Fibroblast of skin of left biceps (primary cell): ENCODE results near the gene REEP5.
"Not testable (repeated sequence)": the region's sequence is repeated elsewhere in the genome, so short reads cannot be mapped to it uniquely, and the experiment has no call there.

Experiments
- DNase-seq, 2 experiments: peaks; one replicate each; pipeline ENCODE4 v3.0.0-alpha.2; 2013; ENCODE audit warnings: low read depth in 2 of 2

The REEP5 gene

DNA sequence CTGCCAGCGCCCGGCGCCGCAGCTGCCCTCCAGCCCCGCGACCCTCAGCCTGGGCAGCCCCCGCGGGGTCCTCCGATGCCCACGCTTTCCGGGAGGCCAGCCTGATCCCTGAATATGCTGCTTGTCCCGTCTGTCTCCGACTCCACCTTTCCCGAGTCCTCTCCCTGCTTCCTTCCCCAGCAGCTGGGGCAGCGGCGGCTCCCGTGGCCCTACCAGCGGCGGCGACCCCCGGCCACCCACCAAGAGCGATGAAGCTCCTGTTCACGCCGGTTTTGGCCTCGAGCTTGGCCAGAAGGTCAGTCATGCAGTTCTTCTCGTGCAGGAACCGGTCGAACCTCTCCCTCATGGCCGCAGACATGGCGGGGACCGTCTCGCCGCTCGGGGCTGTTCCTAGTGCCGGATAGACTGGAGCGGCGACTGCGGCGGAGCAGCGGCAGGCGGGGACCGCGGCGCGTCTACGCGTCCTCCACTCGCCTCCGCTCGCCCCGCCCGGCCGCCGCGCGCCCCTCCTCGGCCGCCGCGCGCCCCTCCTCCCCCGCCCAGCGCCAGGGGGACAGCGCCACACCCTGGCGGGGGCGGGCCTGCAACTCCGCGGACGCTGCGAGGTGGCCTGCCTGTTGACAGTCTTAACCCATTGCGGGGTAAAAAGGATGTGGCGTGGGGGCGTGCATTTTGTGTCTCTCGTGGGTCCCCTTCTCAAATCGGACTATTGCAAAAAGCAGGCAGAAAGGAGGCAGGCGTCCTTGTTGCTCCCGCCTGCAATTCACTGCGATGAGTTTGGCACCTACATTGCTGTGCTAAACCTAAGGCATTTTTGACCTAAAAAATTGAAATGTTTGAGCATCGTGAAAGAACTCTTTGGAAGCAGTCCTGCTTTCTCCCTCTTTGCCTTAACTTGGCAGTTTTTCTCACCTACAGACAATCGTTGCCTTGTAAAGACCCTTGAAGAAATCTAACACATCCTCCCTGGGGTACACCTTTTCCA is at the start of gene REEP5:
REEP5 (minus strand) TSS at position 395 of the 985 bp plus-strand sequence; CDS start at position 358, 37 bp downstream.
- peak; percentile 39 to 43 for DNase-seq

DNA sequence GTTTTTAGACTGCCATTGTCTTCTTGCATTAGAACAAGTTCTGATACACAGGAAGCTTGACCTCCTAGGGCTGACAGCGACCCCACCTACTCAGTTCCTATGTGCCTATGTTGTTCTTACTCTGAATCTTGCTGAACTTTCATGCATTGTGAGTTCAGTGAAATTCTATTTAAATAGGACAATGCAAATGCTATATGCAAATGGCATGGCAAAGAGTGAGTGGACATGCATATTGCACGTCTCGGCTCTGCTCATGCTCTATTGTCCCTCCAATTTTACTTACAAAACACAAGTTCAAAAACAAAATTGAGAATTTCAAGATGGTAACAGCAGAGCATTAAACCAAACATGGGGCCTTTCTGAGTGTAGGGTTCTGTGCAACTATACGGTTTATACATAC is 49.2 kb upstream of the REEP5 start:
- DNase-seq = no peak

DNA sequence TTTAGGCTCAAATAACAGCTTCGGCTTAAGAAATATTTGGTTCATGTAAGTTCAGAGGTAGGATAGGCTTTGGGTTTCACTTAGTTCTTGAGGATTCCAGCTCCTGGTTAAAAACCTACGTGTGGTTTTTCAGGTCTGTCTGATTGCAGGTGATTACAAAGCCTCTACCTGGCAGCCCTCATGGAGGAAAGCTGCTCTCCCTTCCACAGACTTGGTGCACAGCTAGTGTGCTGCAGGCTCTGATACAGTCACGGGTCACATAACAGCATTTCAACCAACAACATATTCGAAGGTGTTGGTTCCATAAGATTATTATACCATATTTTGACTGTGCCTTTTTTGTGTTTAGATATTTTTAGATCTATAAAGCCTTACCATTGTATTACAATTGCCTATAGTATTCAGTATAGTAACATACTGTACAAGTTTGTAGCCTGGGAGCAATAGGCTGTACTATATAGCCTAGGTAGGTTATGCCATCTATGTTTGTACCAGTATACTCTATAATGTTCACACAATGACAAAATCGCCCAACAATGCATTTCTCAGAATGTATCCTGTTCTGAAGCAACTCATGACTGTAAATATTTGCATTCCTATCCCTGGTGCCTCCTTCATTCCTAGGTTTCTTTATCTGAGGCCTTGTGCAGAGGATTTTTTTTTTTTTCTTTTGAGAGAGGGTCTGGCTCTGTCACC is 46.5 kb upstream of the REEP5 start:
- DNase-seq = no peak

GRCh38 chr5:112967520-112968083 is 45.6 kb upstream of the REEP5 start:
- no peak for DNase-seq

GRCh38 chr5:112965733-112966306 is 43.8 kb upstream of the REEP5 start:
- no peak for DNase-seq

- not testable (repeated sequence) for DNase-seq
Observed at GRCh38 chr5:112963374-112963733, 41.3 kb upstream of the REEP5 start.

- no peak for DNase-seq
Observed at GRCh38 chr5:112960863-112961504, 39.0 kb upstream of the REEP5 start.

DNA sequence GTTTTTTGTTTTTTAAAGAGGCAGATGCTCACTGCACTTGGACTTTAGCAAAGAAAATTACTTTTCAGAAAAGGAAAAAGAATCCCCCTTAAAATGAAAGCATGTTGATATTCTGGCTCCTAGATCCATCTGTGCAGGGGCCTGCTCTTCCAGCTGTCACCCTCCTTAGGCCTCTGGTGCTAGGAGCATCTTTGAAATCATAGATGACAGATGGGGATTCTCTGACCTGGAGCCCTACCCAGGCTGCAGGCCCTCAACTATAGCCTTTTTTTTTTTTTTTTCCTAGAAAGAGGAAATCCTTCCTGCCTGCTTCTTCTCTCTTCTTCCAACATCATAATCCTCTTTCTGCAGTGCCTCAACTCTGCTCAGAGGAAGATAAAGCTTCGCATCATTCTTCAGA is 38.3 kb upstream of the REEP5 start:
- no peak for DNase-seq

GRCh38 chr5:112959872-112960271 is 37.8 kb upstream of the REEP5 start:
- not testable (repeated sequence) for DNase-seq

- peak; percentile 84 to 86 for DNase-seq
Observed at GRCh38 chr5:112958093-112959088, 36.4 kb upstream of the REEP5 start.

- no peak for DNase-seq
Observed at GRCh38 chr5:112957036-112957808, 35.2 kb upstream of the REEP5 start.

GRCh38 chr5:112956606-112957005 is 34.6 kb upstream of the REEP5 start:
- DNase-seq = no peak

GRCh38 chr5:112951124-112951702 is 29.2 kb upstream of the REEP5 start:
- DNase-seq = no peak

DNA sequence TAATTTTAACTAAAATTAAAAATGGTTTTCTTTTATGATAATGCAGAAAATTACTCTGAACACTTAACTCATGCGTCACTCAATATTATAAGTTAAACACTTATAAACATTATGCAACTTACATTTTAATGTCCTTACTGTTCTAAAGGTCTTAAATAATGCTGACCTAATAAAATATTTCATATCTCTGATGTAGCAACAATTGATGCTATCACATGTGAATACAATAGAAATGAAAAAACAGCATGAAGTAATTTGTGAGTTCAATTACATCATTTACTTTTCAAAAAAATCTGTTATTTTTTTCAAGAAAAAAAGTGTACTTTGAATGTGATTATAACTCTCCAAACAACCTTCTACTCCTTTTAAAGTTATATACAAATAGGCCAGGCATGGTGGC is 26.4 kb upstream of the REEP5 start:
- no peak for DNase-seq

DNA sequence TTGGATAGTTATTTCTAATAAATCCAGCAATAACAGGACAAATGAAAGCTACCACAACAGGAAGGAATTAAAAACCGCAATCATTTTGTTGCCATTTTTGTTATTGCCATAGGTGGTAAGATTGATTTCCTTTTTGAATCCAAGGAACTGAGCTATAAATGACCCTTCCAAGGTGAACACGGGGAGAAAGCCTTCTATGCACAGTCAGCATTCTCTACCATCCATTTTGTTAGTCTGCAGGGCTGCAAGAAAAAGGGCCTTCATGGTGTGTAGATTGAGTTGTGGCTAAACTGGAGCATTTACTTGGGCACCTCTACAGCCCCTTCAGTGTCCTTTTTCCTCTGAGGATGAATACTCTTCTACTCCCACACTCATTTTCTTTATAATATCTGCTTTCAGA is 18.6 kb upstream of the REEP5 start:
- DNase-seq = no peak

DNA sequence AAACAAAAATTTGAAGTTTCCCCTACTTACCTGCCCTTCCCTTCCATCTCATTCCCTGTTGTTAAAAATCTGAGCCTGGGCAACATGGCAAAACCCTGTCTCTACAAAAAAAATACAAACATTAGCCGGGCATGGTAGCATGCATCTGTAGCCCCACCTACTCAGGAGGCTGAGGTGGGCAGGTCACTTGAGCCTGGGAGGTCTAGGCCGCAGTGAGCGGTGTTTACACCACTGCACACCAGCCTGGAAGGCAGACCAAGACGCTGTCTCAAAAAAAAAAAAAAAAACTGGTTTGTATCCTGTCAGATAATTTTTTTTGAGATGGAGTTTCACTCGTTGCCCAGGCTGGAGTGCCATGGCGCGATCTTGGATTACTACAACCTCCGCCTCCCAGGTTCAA is 16.3 kb upstream of the REEP5 start:
- no peak for DNase-seq

DNA sequence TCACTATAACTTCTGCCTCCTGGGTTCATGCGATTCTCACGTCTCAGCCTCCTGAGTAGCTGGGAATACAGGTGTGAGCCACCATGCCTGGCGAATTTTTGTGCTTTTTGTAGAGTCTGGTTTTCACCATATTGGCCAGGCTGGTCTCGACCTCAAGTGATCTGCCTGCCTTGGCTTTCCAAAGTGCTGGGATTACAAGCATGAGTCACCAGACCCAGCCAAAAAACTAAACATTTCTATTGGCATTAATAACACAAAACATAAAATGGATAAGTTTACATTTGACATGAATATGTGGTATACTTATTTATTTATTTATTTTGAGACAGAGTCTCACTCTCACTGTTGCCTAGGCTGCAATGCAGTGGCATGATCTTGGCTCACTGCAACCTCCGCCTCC is 13.6 kb upstream of the REEP5 start:
- no peak for DNase-seq

DNA sequence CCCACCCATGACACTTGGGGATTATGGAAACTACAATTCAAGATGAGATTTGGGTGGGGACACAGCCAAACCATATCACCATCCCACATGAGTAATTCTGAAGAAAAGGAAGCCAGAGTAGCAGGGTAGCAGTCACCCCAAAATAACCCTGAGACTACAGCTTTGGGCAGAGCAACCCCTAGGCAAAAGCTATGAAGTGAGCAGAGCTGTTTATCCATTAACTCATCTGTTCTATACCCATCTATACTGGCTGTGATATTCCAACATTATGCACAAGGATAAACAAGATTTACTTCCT is 12.3 kb upstream of the REEP5 start:
- no peak for DNase-seq

DNA sequence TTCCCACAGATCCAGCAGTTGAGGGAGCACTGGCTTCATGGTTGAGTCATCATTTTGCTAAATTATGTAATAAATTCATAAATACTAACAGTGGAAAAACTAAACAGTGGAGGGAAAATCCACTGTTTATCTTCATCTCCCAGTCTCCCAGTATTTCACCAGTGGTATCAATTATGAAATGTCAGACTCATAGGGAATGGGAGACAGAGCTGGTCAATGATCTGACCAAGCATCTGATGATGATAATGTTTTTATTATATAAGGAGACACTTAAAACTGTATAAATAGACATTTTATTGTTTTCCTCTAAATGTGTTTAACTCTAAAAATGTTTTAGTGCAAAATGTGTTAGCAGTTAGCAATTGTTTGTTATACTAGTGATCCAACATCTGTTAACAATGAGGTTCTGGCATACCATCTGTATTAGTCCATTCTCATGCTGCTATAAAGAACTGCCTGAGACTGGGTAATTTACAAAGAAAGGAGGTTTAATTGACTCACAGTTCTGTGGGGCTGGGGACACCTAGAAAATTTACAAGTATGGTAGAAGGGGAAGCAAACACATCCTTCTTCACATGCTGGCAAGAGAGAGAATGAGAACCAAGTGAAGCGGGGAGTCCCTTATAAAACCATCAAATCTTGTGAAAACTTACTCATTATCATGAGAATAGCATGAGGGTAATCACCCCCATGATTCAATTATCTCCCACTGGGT is 11.8 kb upstream of the REEP5 start:
- DNase-seq = peak; percentile 55 to 61
